Suprapubic skin (tissue), 4 donors: ENCODE results near the gene RPA1. TPM values are rescaled to one million over a fixed set of nuclear protein-coding genes. Genes with fewer than 3 reads are reported as not detected.

Experiments used
- DNase-seq, 2 donors: peaks; one replicate each; pipeline ENCODE4 v3.0.0-alpha.2; 2019; ENCODE audit warnings: low spot score in 2 of 2
- H3K27ac ChIP-seq: fragments of 200-600 bp; sonication (generic); one replicate; pipeline ENCODE4 v1.5.1; 2019
- H3K27me3 ChIP-seq: fragments of 200-600 bp; sonication (generic); one replicate; pipeline ENCODE4 v1.5.1; 2019
- H3K36me3 ChIP-seq: fragments of 200-600 bp; sonication (generic); one replicate; pipeline ENCODE4 v1.5.1; 2019
- H3K4me1 ChIP-seq: fragments of 200-600 bp; sonication (generic); one replicate; pipeline ENCODE4 v1.5.1; 2019
- H3K4me3 ChIP-seq: fragments of 200-600 bp; sonication (generic); one replicate; pipeline ENCODE4 v1.5.1; 2019; ENCODE audit warnings: mild to moderate bottlenecking
- H3K9me3 ChIP-seq: fragments of 200-600 bp; sonication (generic); one replicate; pipeline ENCODE4 v1.5.1; 2019
- CTCF ChIP-seq, 2 donors: fragments of 200-600 bp in 1 of 2; fragments of 450-650 bp in 1 of 2; sonication (generic) in 1 of 2; IDR thresholded peaks; one replicate each; pipeline ENCODE4 v1.5.1; 2016 to 2019; ENCODE audit warnings: antibody characterized with exemption in 2 of 2, mild to moderate bottlenecking in 1 of 2, moderate library complexity in 1 of 2
- EP300 ChIP-seq: sonication (generic); formaldehyde crosslinking; IDR thresholded peaks from one replicate; pipeline ENCODE4 v1.6.1; 2017; ENCODE audit warnings: antibody characterized with exemption
- POLR2A ChIP-seq, 2 donors: fragments of 450-650 bp; IDR thresholded peaks; one replicate each; pipeline ENCODE4 v1.6.1; 2017; ENCODE audit warnings: antibody characterized with exemption in 2 of 2, mild to moderate bottlenecking in 2 of 2, moderate library complexity in 2 of 2
- POLR2AphosphoS5 ChIP-seq, 3 donors: sonication (generic); formaldehyde crosslinking; IDR thresholded peaks; one replicate each; pipeline ENCODE4 v1.6.1; 2017; ENCODE audit warnings: antibody characterized with exemption in 3 of 3
- WGBS: methylation state at CpG from one replicate; pipeline ENCODE4 v1.1.5; 2018; 5-methylcytosine and 5-hydroxymethylcytosine counted together
- total RNA-seq, 4 donors: library from RNA; depleted of rRNA; stranded (reverse); fragments of >200 nt; gene quantifications; one replicate each; pipeline ENCODE4 v1.1.0, GENCODE V29; 2016

The RPA1 gene
- total RNA-seq, 4 donors from 2014 or later, result 27.6 to 58.2 (median 36.7) TPM

GRCh38 chr17:1872254-1872653, 42.4 kb downstream of the RPA1 start:
- no peak overlapping the region for H3K4me3 ChIP-seq
- H3K4me1 ChIP-seq, result no peaks in the 10 kb centered on the region
- no peak overlapping the region for H3K27ac ChIP-seq
- 93% methylated on average over 12 of the region's 12 CpGs for WGBS
- H3K27me3 ChIP-seq, result no peaks in the 10 kb centered on the region
- peaks cover 67% of the 10 kb centered on the region for H3K36me3 ChIP-seq
- TF ChIP-seq CTCF (IDR thresholded peaks at IDR 0.05), result no peak
- TF ChIP-seq POLR2A (IDR thresholded peaks at IDR 0.05), result no peak
- TF ChIP-seq EP300, result no peak
- TF ChIP-seq POLR2AphosphoS5 (IDR thresholded peaks at IDR 0.05), result no peak
- no peak for DNase-seq
- H3K9me3 ChIP-seq, result no peaks in the 10 kb centered on the region

- TF ChIP-seq EP300, result no peak
- no peak for TF ChIP-seq CTCF (IDR thresholded peaks at IDR 0.05)
- no peak for TF ChIP-seq POLR2AphosphoS5 (IDR thresholded peaks at IDR 0.05)
- TF ChIP-seq POLR2A (IDR thresholded peaks at IDR 0.05), result no peak
- no peak overlapping the region for H3K27ac ChIP-seq
- DNase-seq, result no peak
- no peaks in the 10 kb centered on the region for H3K4me1 ChIP-seq
- WGBS, result 89% methylated on average over 4 of the region's 4 CpGs
- H3K4me3 ChIP-seq, result no peak overlapping the region
- H3K27me3 ChIP-seq, result no peaks in the 10 kb centered on the region
- no peaks in the 10 kb centered on the region for H3K9me3 ChIP-seq
- H3K36me3 ChIP-seq, result peaks cover 67% of the 10 kb centered on the region
Observed at GRCh38 chr17:1872976-1873375, 43.2 kb downstream of the RPA1 start.

GRCh38 chr17:1873418-1873817, 43.6 kb downstream of the RPA1 start:
- no peaks in the 10 kb centered on the region for H3K27me3 ChIP-seq
- peaks cover 67% of the 10 kb centered on the region for H3K36me3 ChIP-seq
- no peak overlapping the region for H3K27ac ChIP-seq
- no peaks in the 10 kb centered on the region for H3K4me1 ChIP-seq
- no peaks in the 10 kb centered on the region for H3K9me3 ChIP-seq
- H3K4me3 ChIP-seq, result no peak overlapping the region
- WGBS, result 94% methylated on average over 9 of the region's 9 CpGs
- TF ChIP-seq CTCF (IDR thresholded peaks at IDR 0.05) (no peak), POLR2AphosphoS5 (IDR thresholded peaks at IDR 0.05) (no peak), POLR2A (IDR thresholded peaks at IDR 0.05) (no peak), EP300 (no peak)
- DNase-seq, result no peak

- no peaks in the 10 kb centered on the region for H3K9me3 ChIP-seq
- no peaks in the 10 kb centered on the region for H3K27me3 ChIP-seq
- H3K4me3 ChIP-seq, result no peak overlapping the region
- 90% methylated on average over 4 of the region's 4 CpGs for WGBS
- H3K4me1 ChIP-seq, result no peaks in the 10 kb centered on the region
- no peak for DNase-seq
- TF ChIP-seq EP300, result no peak
- TF ChIP-seq POLR2A (IDR thresholded peaks at IDR 0.05), result no peak
- TF ChIP-seq POLR2AphosphoS5 (IDR thresholded peaks at IDR 0.05), result no peak
- no peak for TF ChIP-seq CTCF (IDR thresholded peaks at IDR 0.05)
- no peak overlapping the region for H3K27ac ChIP-seq
- H3K36me3 ChIP-seq, result peaks cover 89% of the 10 kb centered on the region
Observed at GRCh38 chr17:1875597-1875996, 45.8 kb downstream of the RPA1 start.

GRCh38 chr17:1878419-1879121, 48.8 kb downstream of the RPA1 start:
- Histone ChIP-seq H3K27ac (no peak overlapping the region), H3K4me3 (no peak overlapping the region), H3K36me3 (peaks cover 95% of the 10 kb centered on the region), H3K9me3 (no peaks in the 10 kb centered on the region), H3K4me1 (no peaks in the 10 kb centered on the region), H3K27me3 (no peaks in the 10 kb centered on the region)
- DNase-seq, result peak in 1 of 2 donors; percentile 61
- 86% methylated on average over 17 of the region's 17 CpGs for WGBS
- TF ChIP-seq CTCF (IDR thresholded peaks at IDR 0.05) (no peak), POLR2AphosphoS5 (IDR thresholded peaks at IDR 0.05) (no peak), POLR2A (IDR thresholded peaks at IDR 0.05) (no peak), EP300 (no peak)
